GM12878 (cell line): ENCODE results near the gene HRH3.

Source experiments
- ATF2 ChIP-seq: IDR thresholded peaks from 2 replicates; pipeline ENCODE4 v1.6.1; 2012; ENCODE audit warnings: low read length, inconsistent platforms
- CHD2 ChIP-seq: IDR thresholded peaks from 2 replicates; pipeline ENCODE4 v1.6.1; 2011; ENCODE audit warnings: low read depth, low read length, improper control_type of control experiment, borderline replicate concordance
- EZH2 ChIP-seq: IDR thresholded peaks from 2 replicates; pipeline ENCODE4 v1.6.1; 2012; ENCODE audit warnings: low read depth, mild to moderate bottlenecking, control low read depth, inconsistent platforms, low read length, borderline replicate concordance; ENCODE audit not compliant: control insufficient read depth
- JUNB ChIP-seq: IDR thresholded peaks from 2 replicates; pipeline ENCODE4 v1.6.1; 2016; ENCODE audit warnings: antibody characterized with exemption, mild to moderate bottlenecking
- MXI1 ChIP-seq: fragments of 150-350 bp; IDR thresholded peaks from 2 replicates; pipeline ENCODE4 v1.6.1; 2011; ENCODE audit warnings: low read depth, mild to moderate bottlenecking, inconsistent platforms, low read length, improper control_type of control experiment
- POLR2AphosphoS5 ChIP-seq: IDR thresholded peaks from 2 replicates; pipeline ENCODE4 v1.6.1; 2011; ENCODE audit warnings: mild to moderate bottlenecking, low read length, inconsistent platforms
- SMC3 ChIP-seq: IDR thresholded peaks from 2 replicates; pipeline ENCODE4 v1.6.1; 2011; ENCODE audit warnings: low read length, improper control_type of control experiment, borderline replicate concordance
- TAF1 ChIP-seq: IDR thresholded peaks from 2 replicates; pipeline ENCODE4 v1.6.1; 2011; ENCODE audit warnings: mild to moderate bottlenecking, low read depth, low read length, borderline replicate concordance
- TCF3 ChIP-seq: IDR thresholded peaks from 2 replicates; pipeline ENCODE4 v1.6.1; 2012; ENCODE audit warnings: low read depth, mild to moderate bottlenecking, low read length, borderline replicate concordance; ENCODE audit not compliant: insufficient read depth
- YY1 ChIP-seq: IDR thresholded peaks from 2 replicates; pipeline ENCODE4 v1.6.1; 2011; ENCODE audit warnings: low read depth, mild to moderate bottlenecking, low read length
- ZNF274 ChIP-seq: IDR thresholded peaks from one replicate; pipeline ENCODE4 v1.8.0; 2011; ENCODE audit not compliant: insufficient read length, insufficient read depth
- TF ChIP-seq, protein P1 (sequence below), 3 experiments: IDR thresholded peaks in 2 of 3; conservative IDR thresholded peaks in 1 of 3; 2 replicates each; pipeline ENCODE4 v1.5.1; 2011; ENCODE audit warnings: low read depth in 3 of 3, low read length in 3 of 3, mild to moderate bottlenecking in 3 of 3, control low read depth in 2 of 3, moderate library complexity in 2 of 3, inconsistent platforms in 1 of 3, mixed read lengths in 1 of 3; ENCODE audit not compliant: control insufficient read depth in 2 of 3, insufficient read depth in 1 of 3; ENCODE audit errors: extremely low read depth in 1 of 3

DNA sequence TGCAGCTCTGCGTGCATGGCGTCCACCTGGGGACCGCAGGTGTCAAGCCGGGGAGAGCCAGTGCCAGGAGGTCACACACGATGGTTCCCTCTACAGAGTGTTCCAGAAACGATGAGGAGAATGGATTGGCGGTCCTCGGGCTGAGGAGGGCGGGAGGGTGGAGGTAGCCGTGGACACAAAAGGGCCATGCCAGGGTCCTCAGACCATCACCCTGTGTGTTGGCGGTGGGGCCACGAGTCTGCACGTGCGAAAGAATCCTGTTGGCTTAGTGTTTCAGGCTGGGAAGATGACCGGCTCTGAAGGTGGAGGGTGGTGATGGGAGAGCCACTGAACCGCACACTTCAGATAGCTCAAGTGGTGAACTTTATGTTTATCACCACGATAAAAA, 13.7 kb downstream of the HRH3 start:
- TF ChIP-seq, protein P1, sequence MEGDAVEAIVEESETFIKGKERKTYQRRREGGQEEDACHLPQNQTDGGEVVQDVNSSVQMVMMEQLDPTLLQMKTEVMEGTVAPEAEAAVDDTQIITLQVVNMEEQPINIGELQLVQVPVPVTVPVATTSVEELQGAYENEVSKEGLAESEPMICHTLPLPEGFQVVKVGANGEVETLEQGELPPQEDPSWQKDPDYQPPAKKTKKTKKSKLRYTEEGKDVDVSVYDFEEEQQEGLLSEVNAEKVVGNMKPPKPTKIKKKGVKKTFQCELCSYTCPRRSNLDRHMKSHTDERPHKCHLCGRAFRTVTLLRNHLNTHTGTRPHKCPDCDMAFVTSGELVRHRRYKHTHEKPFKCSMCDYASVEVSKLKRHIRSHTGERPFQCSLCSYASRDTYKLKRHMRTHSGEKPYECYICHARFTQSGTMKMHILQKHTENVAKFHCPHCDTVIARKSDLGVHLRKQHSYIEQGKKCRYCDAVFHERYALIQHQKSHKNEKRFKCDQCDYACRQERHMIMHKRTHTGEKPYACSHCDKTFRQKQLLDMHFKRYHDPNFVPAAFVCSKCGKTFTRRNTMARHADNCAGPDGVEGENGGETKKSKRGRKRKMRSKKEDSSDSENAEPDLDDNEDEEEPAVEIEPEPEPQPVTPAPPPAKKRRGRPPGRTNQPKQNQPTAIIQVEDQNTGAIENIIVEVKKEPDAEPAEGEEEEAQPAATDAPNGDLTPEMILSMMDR (IDR thresholded peaks at IDR 0.05 in 2 of 3, conservative IDR thresholded peaks at IDR 0.05 in 1 of 3; ENCODE audit: control insufficient read depth in 2 of 3, extremely low read depth in 1 of 3, insufficient read depth in 1 of 3, low read depth in 3 of 3, low read length in 3 of 3), result no peak
- TF ChIP-seq YY1 (no peak), POLR2AphosphoS5 (no peak), MXI1 (no peak), SMC3 (no peak), JUNB (no peak), ATF2 (no peak), CHD2 (no peak), TAF1 (no peak), ZNF274 (no peak), TCF3 (no peak), EZH2 (no peak)
